C4-2B (cell line): ENCODE results near the gene TPCN1.

Source experiments
- ZFX ChIP-seq: fragments of 450-650 bp; IDR thresholded peaks from 2 replicates; pipeline ENCODE4 v1.6.1; 2017
- TF ChIP-seq, protein P1 (sequence below): fragments of 450-650 bp; conservative IDR thresholded peaks from 2 replicates; pipeline ENCODE4 v1.5.1; 2017; ENCODE audit warnings: mild to moderate bottlenecking

DNA sequence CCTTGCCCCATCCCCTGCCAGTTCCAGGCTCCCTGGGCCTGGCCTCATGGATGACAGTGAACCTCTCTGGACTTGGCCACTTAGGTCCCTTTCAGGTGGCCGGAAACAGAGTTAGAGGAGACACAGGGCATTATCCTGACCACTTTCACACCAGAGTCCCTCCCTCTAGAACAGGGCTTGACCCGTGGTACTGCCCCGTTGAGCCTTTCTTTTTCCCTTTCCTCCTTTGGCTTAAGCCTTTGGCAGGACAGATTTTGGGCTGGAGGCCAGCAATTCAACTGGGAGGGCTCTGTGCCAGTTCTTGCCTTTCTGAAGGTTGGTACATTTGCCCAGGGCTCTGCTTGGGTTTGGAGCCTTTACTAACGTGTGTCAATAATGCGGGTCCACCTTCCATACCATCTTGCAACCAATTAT is 22.8 kb downstream of the TPCN1 start:
- TF ChIP-seq, protein P1, sequence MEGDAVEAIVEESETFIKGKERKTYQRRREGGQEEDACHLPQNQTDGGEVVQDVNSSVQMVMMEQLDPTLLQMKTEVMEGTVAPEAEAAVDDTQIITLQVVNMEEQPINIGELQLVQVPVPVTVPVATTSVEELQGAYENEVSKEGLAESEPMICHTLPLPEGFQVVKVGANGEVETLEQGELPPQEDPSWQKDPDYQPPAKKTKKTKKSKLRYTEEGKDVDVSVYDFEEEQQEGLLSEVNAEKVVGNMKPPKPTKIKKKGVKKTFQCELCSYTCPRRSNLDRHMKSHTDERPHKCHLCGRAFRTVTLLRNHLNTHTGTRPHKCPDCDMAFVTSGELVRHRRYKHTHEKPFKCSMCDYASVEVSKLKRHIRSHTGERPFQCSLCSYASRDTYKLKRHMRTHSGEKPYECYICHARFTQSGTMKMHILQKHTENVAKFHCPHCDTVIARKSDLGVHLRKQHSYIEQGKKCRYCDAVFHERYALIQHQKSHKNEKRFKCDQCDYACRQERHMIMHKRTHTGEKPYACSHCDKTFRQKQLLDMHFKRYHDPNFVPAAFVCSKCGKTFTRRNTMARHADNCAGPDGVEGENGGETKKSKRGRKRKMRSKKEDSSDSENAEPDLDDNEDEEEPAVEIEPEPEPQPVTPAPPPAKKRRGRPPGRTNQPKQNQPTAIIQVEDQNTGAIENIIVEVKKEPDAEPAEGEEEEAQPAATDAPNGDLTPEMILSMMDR, result no peak
- TF ChIP-seq ZFX, result no peak
